ENCODE measurements around the gene JCAD.
"Not testable (repeated sequence)": the region's sequence is repeated elsewhere in the genome, so short reads cannot be mapped to it uniquely, and the experiment has no call there.

Gene JCAD

GRCh38 chr10:30029164-30029871, 30.1 kb downstream of the JCAD start:
- TF ChIP-seq CTCF (conservative IDR thresholded peaks at IDR 0.05; ENCODE audit: control insufficient read depth, insufficient read depth, low read depth, low read length): no peak
- no peak for DNase-seq (ENCODE audit: low read depth)
- no peak overlapping the region for H3K4me3 ChIP-seq (ENCODE audit: control insufficient read depth, low read depth, low read length)

DNA sequence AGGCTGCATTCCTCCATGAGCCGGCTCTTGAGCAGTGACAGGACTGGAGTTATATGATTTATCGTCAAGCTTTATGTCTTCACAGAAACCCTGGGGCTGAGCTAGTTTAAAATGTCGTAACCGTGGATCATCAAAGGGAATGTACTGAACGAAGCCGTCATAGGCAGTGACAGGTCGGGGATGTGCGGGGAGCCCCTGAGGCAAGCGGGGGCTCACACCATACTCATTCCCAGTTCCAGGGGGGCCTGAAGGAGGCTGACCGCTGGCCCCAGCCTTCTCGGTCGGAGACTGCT, 30.7 kb downstream of the JCAD start:
- TF ChIP-seq CTCF (conservative IDR thresholded peaks at IDR 0.05; ENCODE audit: control insufficient read depth, insufficient read depth, low read depth, low read length): no peak
- H3K4me3 ChIP-seq (ENCODE audit: control insufficient read depth, low read depth, low read length): no peak overlapping the region
- no peak for DNase-seq (ENCODE audit: low read depth)

GRCh38 chr10:30028006-30028737, 31.2 kb downstream of the JCAD start:
- no peak for DNase-seq (ENCODE audit: low read depth)
- H3K4me3 ChIP-seq (ENCODE audit: control insufficient read depth, low read depth, low read length): no peak overlapping the region
- TF ChIP-seq CTCF (conservative IDR thresholded peaks at IDR 0.05; ENCODE audit: control insufficient read depth, insufficient read depth, low read depth, low read length): no peak

DNA sequence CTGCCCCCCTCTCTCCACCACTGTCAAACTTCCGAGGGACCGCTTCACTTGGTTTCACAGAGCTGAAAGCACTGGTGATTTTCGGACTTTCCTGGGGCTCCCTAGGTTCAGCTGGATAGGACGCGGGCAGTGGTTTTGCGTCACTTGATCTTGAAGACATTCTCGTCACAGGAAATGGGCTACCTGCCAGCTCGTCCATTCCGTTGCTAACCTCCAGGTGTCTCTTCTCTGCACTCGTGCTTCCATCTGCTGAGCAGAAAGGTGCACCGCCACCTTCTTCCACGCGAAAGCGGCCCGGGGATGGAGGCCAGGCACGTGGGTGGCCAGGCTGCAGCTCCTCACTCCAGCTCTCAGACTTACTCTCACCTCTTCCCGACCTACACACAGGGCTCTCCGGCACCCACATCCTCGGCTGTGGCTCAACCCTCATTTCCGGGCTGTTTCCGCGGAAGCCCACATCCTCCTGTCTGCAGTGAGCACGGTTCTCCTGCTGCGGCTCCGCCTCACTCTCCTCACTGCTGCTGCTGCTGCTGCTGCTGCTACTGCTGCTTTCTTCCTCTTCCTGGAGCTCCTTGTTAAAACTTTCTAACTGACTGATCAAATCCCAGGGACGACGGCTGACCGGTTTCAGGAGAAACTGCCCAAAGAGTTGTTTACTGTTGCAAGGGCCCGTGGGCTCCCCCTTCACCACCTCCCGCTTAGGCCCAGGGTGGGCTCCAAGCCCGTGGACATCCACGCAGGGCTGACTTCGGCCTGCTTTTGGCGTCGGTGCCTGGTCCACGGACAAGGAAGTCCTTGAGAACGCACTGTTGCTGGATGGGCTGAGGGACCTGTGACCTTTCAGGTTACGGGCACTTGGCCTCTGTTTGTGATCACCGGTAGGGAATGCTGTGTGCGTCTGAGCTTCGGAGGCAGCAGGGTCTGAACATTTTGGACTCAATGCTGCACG, 32.1 kb downstream of the JCAD start:
- TF ChIP-seq CTCF (conservative IDR thresholded peaks at IDR 0.05; ENCODE audit: control insufficient read depth, insufficient read depth, low read depth, low read length): no peak
- no peak for DNase-seq (ENCODE audit: low read depth)
- H3K4me3 ChIP-seq (ENCODE audit: control insufficient read depth, low read depth, low read length): no peak overlapping the region

- no peak overlapping the region for H3K4me3 ChIP-seq (ENCODE audit: control insufficient read depth, low read depth, low read length)
- DNase-seq (ENCODE audit: low read depth): no peak
- TF ChIP-seq CTCF (conservative IDR thresholded peaks at IDR 0.05; ENCODE audit: control insufficient read depth, insufficient read depth, low read depth, low read length): no peak
These were observed 32.8 kb downstream of the JCAD start for GRCh38 chr10:30026578-30026977.

- no peak for TF ChIP-seq CTCF (conservative IDR thresholded peaks at IDR 0.05; ENCODE audit: control insufficient read depth, insufficient read depth, low read depth, low read length)
- H3K4me3 ChIP-seq (ENCODE audit: control insufficient read depth, low read depth, low read length): no peak overlapping the region
- DNase-seq (ENCODE audit: low read depth): no peak
These were observed 33.3 kb downstream of the JCAD start for GRCh38 chr10:30026080-30026479.

DNA sequence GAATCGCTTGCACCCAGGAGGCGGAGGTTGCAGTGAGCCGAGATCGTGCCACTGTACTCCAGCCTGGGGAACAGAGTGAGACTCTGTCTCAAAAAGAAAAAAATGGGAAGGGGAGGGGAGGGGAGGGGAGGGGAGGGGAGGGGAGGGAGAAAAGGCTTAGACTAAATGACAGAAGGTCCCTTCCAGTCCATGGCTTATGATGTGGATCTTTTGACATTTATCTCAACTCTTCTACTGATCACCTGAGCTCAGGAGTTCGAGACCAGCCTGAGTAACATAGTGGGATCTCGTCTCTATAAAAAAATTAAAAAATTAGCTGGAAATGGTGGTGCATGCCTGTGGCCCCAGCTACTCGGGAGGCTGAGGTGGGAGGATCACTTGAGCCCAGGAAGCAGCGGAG, 34.0 kb downstream of the JCAD start:
- H3K4me3 ChIP-seq (ENCODE audit: control insufficient read depth, low read depth, low read length); DNase-seq (ENCODE audit: low read depth): not testable (repeated sequence)

Measured in fibroblast of mammary gland (primary cell).